Loucy (cell line): ENCODE data around the gene EPHA8.

ENCODE experiments used
- CTCF ChIP-seq: fragments of 200-600 bp; sonication (generic); conservative IDR thresholded peaks from 2 replicates; pipeline ENCODE4 v1.5.1; 2014; ENCODE audit warnings: mild to moderate bottlenecking, antibody characterized with exemption, low read length
- EZH2phosphoT487 ChIP-seq: fragments of 200-600 bp; IDR thresholded peaks from 2 replicates; pipeline ENCODE4 v1.6.1; 2018; ENCODE audit warnings: antibody characterized with exemption, mild to moderate bottlenecking, moderate library complexity, borderline replicate concordance

- TF ChIP-seq CTCF (no peak), EZH2phosphoT487 (no peak)
These were observed 33.2 kb upstream of the EPHA8 start for GRCh38 chr1:22529901-22530621.
